ENCODE measurements around the gene ADAMTS8.

Gene ADAMTS8

GRCh38 chr11:130397780-130398179 is 30.6 kb downstream of the ADAMTS8 start:
- no peak for DNase-seq (ENCODE audit: low read depth, low spot score)

GRCh38 chr11:130396965-130397364 is 31.4 kb downstream of the ADAMTS8 start:
- no peak for DNase-seq (ENCODE audit: low read depth, low spot score)

- no peak for DNase-seq (ENCODE audit: low read depth, low spot score)
These were observed 33.8 kb downstream of the ADAMTS8 start for GRCh38 chr11:130394615-130395014.

GRCh38 chr11:130391711-130392110 is 36.7 kb downstream of the ADAMTS8 start:
- DNase-seq (ENCODE audit: low read depth, low spot score), result no peak

GRCh38 chr11:130390071-130390758 is 38.2 kb downstream of the ADAMTS8 start:
- no peak for DNase-seq (ENCODE audit: low read depth, low spot score)

GRCh38 chr11:130389335-130389935 is 39.0 kb downstream of the ADAMTS8 start:
- DNase-seq (ENCODE audit: low read depth, low spot score), result no peak

GRCh38 chr11:130388607-130389205 is 39.7 kb downstream of the ADAMTS8 start:
- DNase-seq (ENCODE audit: low read depth, low spot score), result no peak

- DNase-seq (ENCODE audit: low read depth, low spot score), result no peak
These were observed 42.4 kb downstream of the ADAMTS8 start for GRCh38 chr11:130386056-130386455.

GRCh38 chr11:130383344-130384211 is 44.8 kb downstream of the ADAMTS8 start:
- peak; percentile 93 for DNase-seq (ENCODE audit: low read depth, low spot score)

GRCh38 chr11:130381317-130381716 is 47.1 kb downstream of the ADAMTS8 start:
- no peak for DNase-seq (ENCODE audit: low read depth, low spot score)

- DNase-seq (ENCODE audit: low read depth, low spot score), result no peak
These were observed 47.6 kb downstream of the ADAMTS8 start for GRCh38 chr11:130380778-130381177.

GRCh38 chr11:130379276-130379675 is 49.1 kb downstream of the ADAMTS8 start:
- DNase-seq (ENCODE audit: low read depth, low spot score), result no peak

GRCh38 chr11:130370845-130371590 is 57.4 kb downstream of the ADAMTS8 start:
- no peak for DNase-seq (ENCODE audit: low read depth, low spot score)

GRCh38 chr11:130369713-130370112 is 58.7 kb downstream of the ADAMTS8 start:
- DNase-seq (ENCODE audit: low read depth, low spot score), result no peak

- DNase-seq (ENCODE audit: low read depth, low spot score), result no peak
These were observed 59.2 kb downstream of the ADAMTS8 start for GRCh38 chr11:130369141-130369691.

GRCh38 chr11:130359419-130359818 is 69.0 kb downstream of the ADAMTS8 start:
- DNase-seq (ENCODE audit: low read depth, low spot score), result no peak

- no peak for DNase-seq (ENCODE audit: low read depth, low spot score)
These were observed 70.0 kb downstream of the ADAMTS8 start for GRCh38 chr11:130358398-130358797.
